ENCODE measurements around the gene USP13.

DNA sequence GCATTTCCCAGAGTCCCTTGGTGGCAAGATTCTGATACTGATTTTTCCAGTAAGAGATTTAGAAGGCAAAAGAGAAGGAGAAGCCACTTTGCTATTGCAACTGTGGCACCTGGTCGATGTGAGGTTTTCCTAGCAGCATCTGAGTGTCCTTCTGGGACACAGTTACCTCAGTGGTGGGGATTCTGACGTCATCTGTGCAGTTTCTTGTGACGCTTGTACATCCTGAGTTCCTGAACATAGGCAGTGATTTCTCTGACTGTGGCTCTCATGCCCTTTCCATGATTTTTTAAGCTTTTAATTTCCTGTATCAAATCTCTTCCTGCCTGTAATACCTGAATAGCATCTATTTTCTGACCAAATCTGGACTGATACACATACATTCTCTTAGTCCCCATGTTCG lies 8.9 kb downstream of the USP13 start:
- TF ChIP-seq, protein P1, sequence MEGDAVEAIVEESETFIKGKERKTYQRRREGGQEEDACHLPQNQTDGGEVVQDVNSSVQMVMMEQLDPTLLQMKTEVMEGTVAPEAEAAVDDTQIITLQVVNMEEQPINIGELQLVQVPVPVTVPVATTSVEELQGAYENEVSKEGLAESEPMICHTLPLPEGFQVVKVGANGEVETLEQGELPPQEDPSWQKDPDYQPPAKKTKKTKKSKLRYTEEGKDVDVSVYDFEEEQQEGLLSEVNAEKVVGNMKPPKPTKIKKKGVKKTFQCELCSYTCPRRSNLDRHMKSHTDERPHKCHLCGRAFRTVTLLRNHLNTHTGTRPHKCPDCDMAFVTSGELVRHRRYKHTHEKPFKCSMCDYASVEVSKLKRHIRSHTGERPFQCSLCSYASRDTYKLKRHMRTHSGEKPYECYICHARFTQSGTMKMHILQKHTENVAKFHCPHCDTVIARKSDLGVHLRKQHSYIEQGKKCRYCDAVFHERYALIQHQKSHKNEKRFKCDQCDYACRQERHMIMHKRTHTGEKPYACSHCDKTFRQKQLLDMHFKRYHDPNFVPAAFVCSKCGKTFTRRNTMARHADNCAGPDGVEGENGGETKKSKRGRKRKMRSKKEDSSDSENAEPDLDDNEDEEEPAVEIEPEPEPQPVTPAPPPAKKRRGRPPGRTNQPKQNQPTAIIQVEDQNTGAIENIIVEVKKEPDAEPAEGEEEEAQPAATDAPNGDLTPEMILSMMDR (IDR thresholded peaks at IDR 0.05), result no peak
- no peak for TF ChIP-seq POLR2A (IDR thresholded peaks at IDR 0.05)

Data from testis (tissue), 2 donors.